HG03280 (cell line): ENCODE measurements around the gene RAB44.

Experiments
- ATAC-seq: cut with Tn5 transposase; IDR thresholded peaks from one replicate; pipeline ENCODE4 v1.9.1; 2021; ENCODE audit warnings: mild to moderate bottlenecking, moderate library complexity; ENCODE audit not compliant: unreplicated experiment

RAB44 gene

DNA sequence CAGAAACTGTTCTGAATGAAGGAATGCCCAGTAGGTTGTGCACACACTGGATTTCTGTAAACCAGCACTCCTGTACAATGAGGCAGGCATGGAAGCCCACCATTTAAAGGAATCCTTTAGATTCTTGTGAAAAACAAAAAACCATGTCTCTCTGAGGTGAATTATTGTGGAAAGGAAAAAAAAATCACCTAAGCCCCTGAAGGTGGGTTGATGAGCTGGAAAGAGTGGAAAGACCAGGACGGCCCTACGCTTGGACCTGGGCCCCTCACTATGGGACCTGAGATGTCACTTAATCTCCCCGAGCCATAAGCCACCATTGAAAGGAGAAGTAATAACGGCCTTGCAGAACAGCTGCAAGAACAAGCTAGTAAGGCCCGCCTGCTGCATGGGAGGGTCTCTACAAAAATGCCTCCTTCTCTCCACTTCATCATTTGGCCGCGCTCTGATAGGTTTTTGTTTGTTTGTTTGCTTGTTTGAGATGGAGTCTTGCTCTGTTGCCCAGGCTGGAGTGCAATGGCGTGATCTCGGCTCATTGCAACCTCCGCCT, 68.8 kb downstream of the RAB44 start:
- ATAC-seq = no peak

DNA sequence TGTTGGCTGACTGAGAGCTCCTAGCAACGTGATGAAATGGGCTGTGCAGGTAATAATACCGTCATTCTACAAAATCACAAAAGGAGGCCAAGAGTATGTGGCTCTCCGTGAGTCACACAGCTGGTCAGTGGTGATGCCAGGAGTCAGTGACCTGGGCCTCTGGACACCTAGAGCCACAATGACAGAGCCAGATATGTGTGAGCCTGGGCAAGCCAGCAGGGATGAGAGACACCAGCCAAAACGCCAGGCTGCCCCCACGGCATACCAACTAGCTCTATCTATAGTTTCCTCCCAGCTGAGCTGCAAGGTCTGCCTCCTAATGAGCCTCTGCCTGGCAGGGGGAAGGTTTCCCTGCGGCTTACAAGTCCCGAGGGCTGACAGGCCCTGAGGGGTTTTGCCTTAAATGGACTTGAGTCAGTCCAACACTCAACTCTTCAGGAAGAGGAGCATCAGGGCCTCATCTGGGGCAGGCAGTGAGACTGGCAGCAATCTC, 71.6 kb downstream of the RAB44 start:
- ATAC-seq = no peak

DNA sequence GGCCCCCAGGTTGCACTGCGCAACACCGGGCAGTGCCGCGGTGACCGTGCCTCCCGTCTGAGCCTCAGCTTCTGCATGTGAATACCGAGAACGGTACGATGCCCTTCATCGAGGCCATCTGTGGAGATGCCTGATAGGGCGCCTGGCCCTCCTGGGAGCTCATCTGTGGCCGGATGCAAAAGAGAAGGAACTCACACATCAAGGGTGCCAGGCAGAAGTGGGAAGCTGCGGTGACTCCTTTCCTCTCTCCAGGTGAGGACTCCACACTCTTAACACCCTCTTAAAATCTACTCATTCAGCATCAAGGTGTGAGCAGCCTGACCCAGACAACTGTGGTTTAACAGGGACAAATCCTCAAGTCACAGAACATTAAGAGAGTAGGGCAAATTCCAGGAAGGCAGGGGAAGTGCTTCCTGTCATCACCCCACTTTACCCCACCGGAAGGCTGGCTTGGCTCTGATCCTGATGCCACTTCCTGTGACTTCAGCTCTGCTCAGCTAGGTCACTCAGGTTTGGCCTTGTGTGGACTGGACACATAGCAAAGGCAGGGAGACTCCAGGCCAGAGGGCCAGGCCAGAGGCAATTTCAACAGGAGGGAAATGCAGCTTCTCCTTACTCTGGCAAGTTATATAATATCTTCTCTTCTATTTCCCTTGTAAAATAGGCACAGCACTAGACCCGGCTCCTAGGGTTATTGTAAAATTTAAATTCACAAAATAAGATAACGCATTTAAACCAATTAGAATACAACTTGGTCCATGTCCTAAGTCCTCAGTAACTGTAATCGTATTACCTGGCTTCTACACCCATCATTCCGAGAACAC, 72.3 kb downstream of the RAB44 start:
- no peak for ATAC-seq

DNA sequence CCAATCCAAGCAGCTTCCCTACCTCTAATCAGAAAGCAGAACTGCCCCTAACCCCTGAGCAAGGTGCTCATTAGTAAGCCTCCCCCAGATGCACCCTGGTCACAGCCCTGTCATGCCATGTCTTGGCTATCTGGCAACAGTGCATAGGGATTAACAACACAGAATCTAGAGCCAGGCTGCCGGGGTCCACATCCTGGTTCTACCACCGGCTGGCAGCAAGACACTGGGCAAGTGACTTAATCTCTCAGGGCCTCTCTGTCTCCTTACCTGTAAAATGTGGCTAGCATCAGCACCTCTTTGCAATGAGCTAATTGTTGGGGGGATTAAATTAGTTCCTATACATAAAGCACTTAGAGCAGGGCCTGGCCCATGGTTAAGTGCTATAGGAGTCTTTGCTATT, 73.5 kb downstream of the RAB44 start:
- no peak for ATAC-seq

DNA sequence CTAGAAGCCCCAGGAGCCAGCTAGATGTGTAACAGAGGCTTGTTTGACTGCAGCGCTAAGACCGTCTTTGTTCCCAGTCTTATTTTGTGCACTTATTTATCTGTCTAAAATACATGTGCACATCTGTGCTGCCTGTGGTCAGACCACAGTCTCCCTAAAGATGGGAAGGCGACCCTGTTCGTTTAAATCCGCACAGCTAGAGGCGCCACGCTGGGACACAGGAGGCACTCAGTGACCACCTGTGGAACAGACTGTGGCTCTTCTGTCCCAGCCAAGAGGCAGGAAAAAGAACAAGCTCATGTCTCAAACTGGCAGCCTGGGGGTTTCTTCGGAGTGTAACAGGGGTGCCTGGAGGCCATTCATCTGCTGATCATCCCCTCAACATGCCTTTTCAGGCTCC, 74.8 kb downstream of the RAB44 start:
- ATAC-seq = no peak

DNA sequence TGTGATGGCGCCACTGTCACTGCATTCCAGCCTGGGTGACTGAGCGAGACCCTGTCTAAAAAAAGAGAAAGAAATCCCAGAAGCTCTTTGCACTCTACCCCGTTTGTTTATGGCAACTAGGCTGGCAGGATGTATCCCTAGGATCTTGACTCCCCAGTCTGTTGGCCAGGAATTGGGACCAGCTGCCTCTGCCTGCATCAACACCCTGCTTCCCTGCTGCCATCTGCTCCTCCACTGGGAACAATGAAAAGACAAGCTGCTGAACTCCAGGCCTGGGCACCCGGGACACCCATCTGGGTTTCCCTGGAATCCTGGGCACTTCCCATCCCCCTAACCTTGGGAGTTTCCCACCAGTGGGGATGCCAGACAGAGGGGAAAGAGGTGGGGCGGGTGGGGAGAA, 76.7 kb downstream of the RAB44 start:
- ATAC-seq = no peak

DNA sequence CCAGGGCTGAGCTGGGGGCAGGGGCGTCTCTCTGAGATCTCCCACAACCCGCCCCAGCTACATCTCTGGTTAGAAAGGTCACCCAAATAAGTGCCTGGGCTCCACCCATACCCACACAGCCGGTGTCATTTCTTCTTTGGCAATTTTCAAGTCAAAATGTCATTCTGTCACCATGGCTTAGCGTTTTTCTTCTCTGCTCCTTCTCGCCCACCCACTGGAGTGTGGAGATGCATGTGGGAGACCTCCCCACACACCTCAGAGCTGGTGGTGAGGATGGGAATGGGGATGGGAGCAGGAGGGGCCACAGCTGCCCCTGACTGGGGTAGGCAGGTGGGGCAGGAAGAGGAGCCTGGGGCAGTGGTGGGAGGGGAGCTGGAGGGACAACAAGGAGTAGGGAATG, 78.5 kb downstream of the RAB44 start:
- no peak for ATAC-seq

DNA sequence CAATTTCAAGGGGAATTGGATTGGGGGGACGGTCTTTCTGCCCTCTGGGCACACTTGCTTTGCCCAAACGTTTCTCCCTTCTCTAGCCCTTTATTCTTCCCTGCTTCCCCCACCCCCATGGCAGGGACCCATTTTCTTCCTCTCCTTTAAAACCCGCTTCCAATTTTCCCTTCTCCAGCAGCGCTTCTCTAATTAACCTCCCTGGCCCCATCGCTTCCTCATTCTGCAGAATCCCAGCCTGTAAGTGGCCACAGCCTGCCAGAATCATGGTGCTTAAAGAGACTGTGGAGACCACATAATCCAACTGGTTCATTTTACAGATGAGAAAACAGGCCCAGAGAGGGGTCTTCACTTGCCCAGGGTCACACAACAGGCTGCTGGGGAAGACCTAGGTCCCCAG, 80.2 kb downstream of the RAB44 start:
- ATAC-seq = no peak

DNA sequence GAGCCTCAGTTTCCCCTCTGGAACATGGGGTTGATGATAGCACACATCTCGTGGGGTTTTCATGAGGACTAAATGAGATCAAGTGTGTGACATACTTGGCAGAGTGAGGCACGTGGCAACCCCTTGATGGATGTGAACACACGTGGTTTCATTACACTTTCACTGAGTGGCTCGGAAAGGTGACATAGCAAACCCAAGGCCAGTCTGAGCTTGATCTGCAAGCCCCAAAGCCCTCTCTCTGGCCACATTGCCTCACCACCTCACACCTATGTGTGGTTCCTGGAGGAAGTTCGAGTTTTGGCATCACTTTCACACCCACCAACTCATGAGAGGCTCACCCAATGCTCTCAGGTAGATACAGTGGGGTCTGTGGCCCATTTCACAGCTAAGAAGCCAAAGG, 81.6 kb downstream of the RAB44 start:
- no peak for ATAC-seq

DNA sequence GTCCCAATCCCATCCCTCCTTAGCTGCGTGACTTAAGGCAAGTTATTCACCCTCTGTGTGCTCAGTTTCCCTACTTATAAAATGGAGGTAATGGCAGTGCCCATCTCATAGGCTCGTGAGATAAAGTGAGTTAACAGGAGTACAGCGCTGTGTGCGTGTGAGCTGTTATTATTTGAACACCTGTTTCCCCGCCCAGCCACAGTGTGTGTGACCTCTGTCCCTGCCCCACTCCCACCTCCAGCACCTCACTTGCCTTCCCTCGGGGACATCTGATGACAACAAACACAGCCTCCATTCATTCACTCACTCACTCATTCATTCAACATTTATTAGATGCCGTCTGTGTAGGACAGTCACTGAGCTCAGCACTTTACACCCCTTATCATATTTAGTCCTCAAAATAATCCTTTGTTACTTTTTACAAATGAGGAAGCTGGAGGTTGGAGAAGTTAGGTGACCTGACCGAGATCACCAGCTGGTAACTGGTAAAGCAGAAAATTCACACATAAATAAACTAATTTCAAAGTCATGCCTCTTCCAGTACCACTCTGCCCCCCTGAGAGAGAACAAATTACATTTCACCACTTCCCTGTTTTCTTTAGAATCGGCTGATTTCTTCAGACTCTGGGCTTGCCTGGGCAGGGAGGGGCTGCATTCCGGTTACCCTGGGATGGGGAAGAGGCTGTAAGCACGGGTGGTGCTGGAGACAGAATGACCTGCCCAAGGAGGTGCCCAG, 83.0 kb downstream of the RAB44 start:
- ATAC-seq = no peak

DNA sequence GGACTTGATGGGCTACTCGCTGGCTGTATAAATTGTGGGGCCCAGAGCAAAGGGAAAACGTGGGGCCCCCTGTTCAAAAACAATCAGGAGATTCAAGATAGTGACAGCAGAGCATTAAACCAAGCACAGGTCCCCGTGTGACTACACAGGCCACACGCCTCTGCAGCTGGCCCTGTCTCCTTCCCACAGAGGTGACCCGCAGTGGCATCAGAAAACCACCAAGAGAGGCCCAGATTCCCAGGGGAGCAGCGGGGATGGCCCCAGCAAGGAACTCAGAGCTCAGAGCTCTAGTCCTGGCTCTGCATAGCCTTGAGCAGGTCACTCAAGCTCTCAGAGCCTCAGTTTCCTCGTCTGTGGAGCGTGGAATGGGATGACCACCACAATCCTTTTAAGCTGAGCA, 84.0 kb downstream of the RAB44 start:
- ATAC-seq = no peak
